Stimulated activated naive CD8-positive, alpha-beta T cell treated with anti-CD3 and anti-CD28 coated beads, Interleukin-15, Interleukin-2, amounts not matched to agents 100 ng/mL and 50 ng/mL, for 24 hours (primary cell): ENCODE data around the gene ARF6.
"Not testable (repeated sequence)": the region's sequence is repeated elsewhere in the genome, so short reads cannot be mapped to it uniquely, and the experiment has no call there.

Experiments
- H3K27ac Mint-ChIP-seq: one replicate; pipeline ENCODE4 v1.8.0; 2021; ENCODE audit warnings: mild to moderate bottlenecking, mixed read lengths
- H3K27me3 Mint-ChIP-seq: one replicate; pipeline ENCODE4 v1.8.0; 2021; ENCODE audit warnings: mixed read lengths
- H3K36me3 Mint-ChIP-seq: one replicate; pipeline ENCODE4 v1.8.0; 2021; ENCODE audit warnings: low read depth, mixed read lengths
- H3K4me1 Mint-ChIP-seq: one replicate; pipeline ENCODE4 v1.8.0; 2021; ENCODE audit warnings: low read depth, mixed read lengths
- H3K4me3 Mint-ChIP-seq: one replicate; pipeline ENCODE4 v1.8.0; 2021; ENCODE audit warnings: mild to moderate bottlenecking, mixed read lengths
- H3K9me3 Mint-ChIP-seq: one replicate; pipeline ENCODE4 v1.8.0; 2021; ENCODE audit warnings: mixed read lengths

Gene ARF6

GRCh38 chr14:49893309-49894213 is 679 bp downstream of the ARF6 start:
- H3K4me1 Mint-ChIP-seq, result peaks cover 53% of the 10 kb centered on the region
- H3K4me3 Mint-ChIP-seq, result peak overlapping the region; percentile 93
- H3K27ac Mint-ChIP-seq, result peak overlapping the region; percentile 99
- peaks cover 60% of the 10 kb centered on the region for H3K36me3 Mint-ChIP-seq
- H3K9me3 Mint-ChIP-seq, result no peaks in the 10 kb centered on the region
- H3K27me3 Mint-ChIP-seq, result no peaks in the 10 kb centered on the region

GRCh38 chr14:49894214-49895107 is 1.6 kb downstream of the ARF6 start:
- H3K4me3 Mint-ChIP-seq, result peak overlapping the region; percentile 93
- peaks cover 62% of the 10 kb centered on the region for H3K4me1 Mint-ChIP-seq
- not testable (repeated sequence) for H3K27me3 Mint-ChIP-seq, H3K9me3 Mint-ChIP-seq
- peaks cover 62% of the 10 kb centered on the region for H3K36me3 Mint-ChIP-seq
- H3K27ac Mint-ChIP-seq, result peak overlapping the region; percentile 99

GRCh38 chr14:49895480-49895879 is 2.6 kb downstream of the ARF6 start:
- peak overlapping the region; percentile 99 for H3K27ac Mint-ChIP-seq
- H3K4me1 Mint-ChIP-seq, result peaks cover 69% of the 10 kb centered on the region
- no peaks in the 10 kb centered on the region for H3K27me3 Mint-ChIP-seq
- H3K36me3 Mint-ChIP-seq, result peaks cover 66% of the 10 kb centered on the region
- no peaks in the 10 kb centered on the region for H3K9me3 Mint-ChIP-seq
- peak overlapping the region; percentile 93 for H3K4me3 Mint-ChIP-seq

GRCh38 chr14:49896272-49896671 is 3.4 kb downstream of the ARF6 start:
- Mint-ChIP-seq H3K4me1 (peaks cover 65% of the 10 kb centered on the region), H3K4me3 (peak overlapping the region; percentile 93), H3K27ac (peak overlapping the region; percentile 99), H3K36me3 (peaks cover 66% of the 10 kb centered on the region)
- not testable (repeated sequence) for H3K9me3 Mint-ChIP-seq, H3K27me3 Mint-ChIP-seq

- peak overlapping the region; percentile 99 for H3K27ac Mint-ChIP-seq
- peaks cover 61% of the 10 kb centered on the region for H3K36me3 Mint-ChIP-seq
- H3K4me1 Mint-ChIP-seq, result peaks cover 60% of the 10 kb centered on the region
- no peaks in the 10 kb centered on the region for H3K27me3 Mint-ChIP-seq
- H3K9me3 Mint-ChIP-seq, result no peaks in the 10 kb centered on the region
- H3K4me3 Mint-ChIP-seq, result peak overlapping the region; percentile 93
Observed at GRCh38 chr14:49896966-49897365, 4.1 kb downstream of the ARF6 start.

GRCh38 chr14:49897414-49897813 is 4.5 kb downstream of the ARF6 start:
- H3K4me3 Mint-ChIP-seq, result peak overlapping the region; percentile 93
- peaks cover 3% of the 10 kb centered on the region for H3K9me3 Mint-ChIP-seq
- H3K27ac Mint-ChIP-seq, result peak overlapping the region; percentile 99
- H3K36me3 Mint-ChIP-seq, result peaks cover 61% of the 10 kb centered on the region
- H3K27me3 Mint-ChIP-seq, result no peaks in the 10 kb centered on the region
- peaks cover 60% of the 10 kb centered on the region for H3K4me1 Mint-ChIP-seq

GRCh38 chr14:49897965-49898364 is 5.1 kb downstream of the ARF6 start:
- H3K27me3 Mint-ChIP-seq, result no peaks in the 10 kb centered on the region
- H3K27ac Mint-ChIP-seq, result peak overlapping the region; percentile 94
- H3K4me3 Mint-ChIP-seq, result peak overlapping the region; percentile 93
- H3K9me3 Mint-ChIP-seq, result peaks cover 3% of the 10 kb centered on the region
- H3K36me3 Mint-ChIP-seq, result peaks cover 63% of the 10 kb centered on the region
- H3K4me1 Mint-ChIP-seq, result peaks cover 61% of the 10 kb centered on the region

- H3K27ac Mint-ChIP-seq, result peak overlapping the region; percentile 94
- peaks cover 3% of the 10 kb centered on the region for H3K9me3 Mint-ChIP-seq
- H3K27me3 Mint-ChIP-seq, result no peaks in the 10 kb centered on the region
- peak overlapping the region; percentile 93 for H3K4me3 Mint-ChIP-seq
- peaks cover 62% of the 10 kb centered on the region for H3K4me1 Mint-ChIP-seq
- H3K36me3 Mint-ChIP-seq, result peaks cover 64% of the 10 kb centered on the region
Observed at GRCh38 chr14:49898485-49898884, 5.6 kb downstream of the ARF6 start.

- Mint-ChIP-seq H3K27me3 (no peaks in the 10 kb centered on the region), H3K4me3 (no peak overlapping the region), H3K27ac (no peak overlapping the region), H3K4me1 (peaks cover 58% of the 10 kb centered on the region), H3K36me3 (peaks cover 43% of the 10 kb centered on the region), H3K9me3 (peaks cover 3% of the 10 kb centered on the region)
Observed at GRCh38 chr14:49900973-49901372, 8.1 kb downstream of the ARF6 start.

GRCh38 chr14:49902679-49903246 is 9.9 kb downstream of the ARF6 start:
- not testable (repeated sequence) for H3K9me3 Mint-ChIP-seq, H3K27ac Mint-ChIP-seq, H3K4me3 Mint-ChIP-seq, H3K27me3 Mint-ChIP-seq
- H3K36me3 Mint-ChIP-seq, result peaks cover 28% of the 10 kb centered on the region
- peaks cover 63% of the 10 kb centered on the region for H3K4me1 Mint-ChIP-seq

GRCh38 chr14:49904270-49904669 is 11.4 kb downstream of the ARF6 start:
- H3K9me3 Mint-ChIP-seq, result peaks cover 3% of the 10 kb centered on the region
- H3K27ac Mint-ChIP-seq, result peak overlapping the region; percentile 57
- peaks cover 18% of the 10 kb centered on the region for H3K36me3 Mint-ChIP-seq
- H3K4me1 Mint-ChIP-seq, result peaks cover 62% of the 10 kb centered on the region
- H3K27me3 Mint-ChIP-seq, result no peaks in the 10 kb centered on the region
- H3K4me3 Mint-ChIP-seq, result no peak overlapping the region

- Mint-ChIP-seq H3K27me3 (no peaks in the 10 kb centered on the region), H3K36me3 (peaks cover 13% of the 10 kb centered on the region), H3K9me3 (peaks cover 3% of the 10 kb centered on the region), H3K4me3 (no peak overlapping the region), H3K27ac (peak overlapping the region; percentile 46), H3K4me1 (peaks cover 65% of the 10 kb centered on the region)
Observed at GRCh38 chr14:49905989-49906388, 13.1 kb downstream of the ARF6 start.

- Mint-ChIP-seq H3K9me3 (peaks cover 2% of the 10 kb centered on the region), H3K36me3 (peaks cover 12% of the 10 kb centered on the region), H3K27ac (peak overlapping the region; percentile 83), H3K27me3 (no peaks in the 10 kb centered on the region), H3K4me1 (peaks cover 74% of the 10 kb centered on the region), H3K4me3 (peak overlapping the region; percentile 38)
Observed at GRCh38 chr14:49907186-49907585, 14.3 kb downstream of the ARF6 start.

- Mint-ChIP-seq H3K9me3 (no peaks in the 10 kb centered on the region), H3K4me1 (peaks cover 69% of the 10 kb centered on the region), H3K4me3 (peak overlapping the region; percentile 26), H3K27me3 (no peaks in the 10 kb centered on the region), H3K36me3 (peaks cover 4% of the 10 kb centered on the region), H3K27ac (peak overlapping the region; percentile 83)
Observed at GRCh38 chr14:49908433-49908782, 15.5 kb downstream of the ARF6 start.

GRCh38 chr14:49909016-49909415 is 16.1 kb downstream of the ARF6 start:
- Mint-ChIP-seq H3K27me3 (no peaks in the 10 kb centered on the region), H3K4me1 (peaks cover 68% of the 10 kb centered on the region)

More at GRCh38 chr14:49909016-49909415, 16.1 kb downstream of the ARF6 start:
- Mint-ChIP-seq H3K4me3 (no peak overlapping the region), H3K9me3 (no peaks in the 10 kb centered on the region), H3K27ac (no peak overlapping the region), H3K36me3 (peaks cover 2% of the 10 kb centered on the region)
